ENCODE results near the gene NLRC4.

The NLRC4 gene

DNA sequence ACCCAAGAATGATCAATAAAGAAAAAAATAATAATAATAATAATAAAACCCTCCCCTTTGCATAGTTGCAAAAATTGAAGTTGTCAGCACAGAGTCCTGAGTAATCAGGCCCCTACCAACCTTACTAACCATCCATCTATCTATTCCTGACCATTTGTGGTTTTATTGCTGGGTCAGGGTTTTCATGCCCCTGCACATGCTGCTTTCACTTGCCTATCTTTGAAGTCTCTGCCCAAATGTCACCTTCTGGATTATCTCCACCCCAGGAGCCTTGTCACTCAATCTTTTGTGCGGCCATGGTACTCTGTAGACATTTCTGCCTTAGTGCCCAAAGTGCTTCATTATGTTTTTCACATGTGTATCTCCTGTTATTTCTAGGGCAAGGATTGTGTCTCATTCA lies 63.9 kb downstream of the NLRC4 start:
- no peak for DNase-seq (ENCODE audit: low read depth in 2 of 2)
- H3K4me3 ChIP-seq (replicated peaks in 1 of 2; ENCODE audit: low read depth in 2 of 2, low read length in 2 of 2) = no peak overlapping the region
- TF ChIP-seq, protein P1, sequence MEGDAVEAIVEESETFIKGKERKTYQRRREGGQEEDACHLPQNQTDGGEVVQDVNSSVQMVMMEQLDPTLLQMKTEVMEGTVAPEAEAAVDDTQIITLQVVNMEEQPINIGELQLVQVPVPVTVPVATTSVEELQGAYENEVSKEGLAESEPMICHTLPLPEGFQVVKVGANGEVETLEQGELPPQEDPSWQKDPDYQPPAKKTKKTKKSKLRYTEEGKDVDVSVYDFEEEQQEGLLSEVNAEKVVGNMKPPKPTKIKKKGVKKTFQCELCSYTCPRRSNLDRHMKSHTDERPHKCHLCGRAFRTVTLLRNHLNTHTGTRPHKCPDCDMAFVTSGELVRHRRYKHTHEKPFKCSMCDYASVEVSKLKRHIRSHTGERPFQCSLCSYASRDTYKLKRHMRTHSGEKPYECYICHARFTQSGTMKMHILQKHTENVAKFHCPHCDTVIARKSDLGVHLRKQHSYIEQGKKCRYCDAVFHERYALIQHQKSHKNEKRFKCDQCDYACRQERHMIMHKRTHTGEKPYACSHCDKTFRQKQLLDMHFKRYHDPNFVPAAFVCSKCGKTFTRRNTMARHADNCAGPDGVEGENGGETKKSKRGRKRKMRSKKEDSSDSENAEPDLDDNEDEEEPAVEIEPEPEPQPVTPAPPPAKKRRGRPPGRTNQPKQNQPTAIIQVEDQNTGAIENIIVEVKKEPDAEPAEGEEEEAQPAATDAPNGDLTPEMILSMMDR (IDR thresholded peaks at IDR 0.05; ENCODE audit: low read depth, low read length) = no peak

DNA sequence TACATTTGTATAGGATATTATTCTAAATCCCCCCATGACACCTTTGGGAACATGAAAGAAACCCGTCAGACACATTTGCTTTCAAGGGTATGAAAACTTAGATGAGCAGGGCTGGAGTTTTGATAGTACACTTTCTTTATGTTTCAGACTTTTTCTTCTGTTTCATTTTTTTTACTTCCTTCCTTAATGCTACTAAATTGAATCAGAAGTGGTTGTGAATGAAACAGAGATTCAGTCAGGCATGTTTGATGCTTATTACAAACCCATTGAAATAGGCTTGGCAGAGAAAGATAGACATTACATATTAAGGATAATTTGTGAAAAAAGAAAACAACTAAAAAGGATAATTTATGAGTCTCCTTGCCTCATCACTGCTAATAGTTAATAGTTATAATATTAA lies 72.3 kb downstream of the NLRC4 start:
- TF ChIP-seq, protein P1 (IDR thresholded peaks at IDR 0.05; ENCODE audit: low read depth, low read length) = no peak
- no peak overlapping the region for H3K4me3 ChIP-seq (replicated peaks in 1 of 2; ENCODE audit: low read depth in 2 of 2, low read length in 2 of 2)
- DNase-seq (ENCODE audit: low read depth in 2 of 2) = no peak

DNA sequence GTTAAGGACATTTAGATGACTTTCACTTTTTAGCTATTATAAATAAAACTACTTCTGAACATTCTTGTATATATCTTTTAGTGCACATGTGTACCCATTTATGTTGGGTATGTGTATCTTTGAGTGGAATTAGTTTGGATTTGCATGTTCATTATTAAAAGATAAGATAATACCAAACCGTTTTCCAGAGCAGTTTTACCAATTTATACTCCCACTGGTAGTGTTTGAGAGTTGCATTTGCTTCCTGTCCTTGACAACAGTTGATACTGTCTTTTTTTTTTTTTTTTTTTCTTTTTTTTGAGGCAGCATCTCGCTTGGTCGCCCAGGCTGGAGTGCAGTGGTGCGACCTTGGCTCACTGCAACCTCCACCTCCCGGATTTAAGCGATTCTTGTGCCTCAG lies 75.7 kb downstream of the NLRC4 start:
- H3K4me3 ChIP-seq (replicated peaks in 1 of 2; ENCODE audit: low read depth in 2 of 2, low read length in 2 of 2) = no peak overlapping the region
- DNase-seq (ENCODE audit: low read depth in 2 of 2) = no peak
- TF ChIP-seq, protein P1 (IDR thresholded peaks at IDR 0.05; ENCODE audit: low read depth, low read length) = no peak

DNA sequence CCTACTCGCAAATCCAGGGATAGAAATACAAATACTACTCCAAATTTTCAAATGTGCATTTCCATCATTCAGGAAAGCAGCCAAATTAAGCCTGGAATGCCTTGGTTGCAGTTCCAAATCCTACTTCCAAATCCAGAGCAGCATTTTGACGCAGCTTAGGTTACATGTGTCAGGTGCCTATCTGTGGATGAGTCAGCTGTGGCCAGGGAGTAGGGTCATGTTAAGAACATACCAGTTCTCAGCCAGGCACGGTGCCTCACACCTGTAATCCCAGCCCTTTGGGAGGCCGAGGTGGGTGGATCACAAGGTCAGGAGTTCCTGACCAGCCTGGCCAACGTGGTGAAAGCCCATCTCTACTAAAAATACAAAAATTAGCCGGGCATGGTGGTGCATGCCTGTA lies 82.0 kb downstream of the NLRC4 start:
- DNase-seq (ENCODE audit: low read depth in 2 of 2) = no peak
- H3K4me3 ChIP-seq (replicated peaks in 1 of 2; ENCODE audit: low read depth in 2 of 2, low read length in 2 of 2) = no peak overlapping the region
- TF ChIP-seq, protein P1 (IDR thresholded peaks at IDR 0.05; ENCODE audit: low read depth, low read length) = no peak
